ENCODE measurements around the gene TCP11. TPM values are rescaled to one million over a fixed set of nuclear protein-coding genes. Genes with fewer than 3 reads are reported as not detected.
"Not testable (repeated sequence)": the region's sequence is repeated elsewhere in the genome, so short reads cannot be mapped to it uniquely, and the experiment has no call there.

Gene TCP11
- total RNA-seq, 1 experiment from 2014 or later, result not detected

- DNase-seq, H3K27me3 ChIP-seq, H3K4me3 ChIP-seq, H3K36me3 ChIP-seq, H3K9me3 ChIP-seq: not testable (repeated sequence)
Measured at GRCh38 chr6:35138191-35138590, 2.9 kb downstream of the TCP11 start.

GRCh38 chr6:35136185-35136584, 5.0 kb downstream of the TCP11 start:
- no peak for DNase-seq
- Histone ChIP-seq H3K36me3 (no peaks in the 10 kb centered on the region), H3K27me3 (no peaks in the 10 kb centered on the region), H3K9me3 (no peaks in the 10 kb centered on the region), H3K4me3 (no peak overlapping the region)

GRCh38 chr6:35128496-35128895, 12.6 kb downstream of the TCP11 start:
- H3K27me3 ChIP-seq, result no peaks in the 10 kb centered on the region
- DNase-seq, result peak; percentile 70
- no peak overlapping the region for H3K4me3 ChIP-seq
- H3K9me3 ChIP-seq, result no peaks in the 10 kb centered on the region
- H3K36me3 ChIP-seq, result no peaks in the 10 kb centered on the region

GRCh38 chr6:35128042-35128441, 13.1 kb downstream of the TCP11 start:
- Histone ChIP-seq H3K36me3 (no peaks in the 10 kb centered on the region), H3K9me3 (peaks cover 2% of the 10 kb centered on the region), H3K4me3 (no peak overlapping the region), H3K27me3 (no peaks in the 10 kb centered on the region)
- DNase-seq, result no peak

GRCh38 chr6:35124356-35124755, 16.8 kb downstream of the TCP11 start:
- H3K4me3 ChIP-seq, result no peak overlapping the region
- peaks cover 8% of the 10 kb centered on the region for H3K9me3 ChIP-seq
- H3K27me3 ChIP-seq, result no peaks in the 10 kb centered on the region
- H3K36me3 ChIP-seq, result no peaks in the 10 kb centered on the region
- DNase-seq, result no peak

GRCh38 chr6:35120746-35121145, 20.4 kb downstream of the TCP11 start:
- H3K9me3 ChIP-seq, result peaks cover 8% of the 10 kb centered on the region
- DNase-seq, result no peak
- H3K4me3 ChIP-seq, result no peak overlapping the region
- no peaks in the 10 kb centered on the region for H3K27me3 ChIP-seq
- H3K36me3 ChIP-seq, result no peaks in the 10 kb centered on the region

GRCh38 chr6:35108309-35108885, 32.7 kb downstream of the TCP11 start:
- no peak overlapping the region for H3K4me3 ChIP-seq
- H3K27me3 ChIP-seq, result no peaks in the 10 kb centered on the region
- H3K9me3 ChIP-seq, result peaks cover 35% of the 10 kb centered on the region
- DNase-seq, result no peak
- H3K36me3 ChIP-seq, result no peaks in the 10 kb centered on the region

GRCh38 chr6:35107761-35108160, 33.4 kb downstream of the TCP11 start:
- H3K36me3 ChIP-seq, H3K27me3 ChIP-seq, DNase-seq, H3K4me3 ChIP-seq: not testable (repeated sequence)
- peaks cover 34% of the 10 kb centered on the region for H3K9me3 ChIP-seq

GRCh38 chr6:35107208-35107607, 33.9 kb downstream of the TCP11 start:
- not testable (repeated sequence) for H3K27me3 ChIP-seq, DNase-seq, H3K36me3 ChIP-seq, H3K4me3 ChIP-seq
- peaks cover 28% of the 10 kb centered on the region for H3K9me3 ChIP-seq

- not testable (repeated sequence) for DNase-seq, H3K36me3 ChIP-seq, H3K4me3 ChIP-seq, H3K27me3 ChIP-seq
- peaks cover 23% of the 10 kb centered on the region for H3K9me3 ChIP-seq
Measured at GRCh38 chr6:35106061-35106460, 35.1 kb downstream of the TCP11 start.

- Histone ChIP-seq H3K9me3 (peaks cover 23% of the 10 kb centered on the region), H3K36me3 (no peaks in the 10 kb centered on the region), H3K27me3 (no peaks in the 10 kb centered on the region), H3K4me3 (no peak overlapping the region)
- DNase-seq, result no peak
Measured at GRCh38 chr6:35105078-35105477, 36.1 kb downstream of the TCP11 start.

GRCh38 chr6:35099116-35099515, 42.0 kb downstream of the TCP11 start:
- Histone ChIP-seq H3K9me3 (no peaks in the 10 kb centered on the region), H3K4me3 (no peak overlapping the region), H3K36me3 (no peaks in the 10 kb centered on the region), H3K27me3 (no peaks in the 10 kb centered on the region)
- no peak for DNase-seq

- H3K27me3 ChIP-seq, result no peaks in the 10 kb centered on the region
- no peak overlapping the region for H3K4me3 ChIP-seq
- peak; percentile 91 for DNase-seq
- H3K36me3 ChIP-seq, result no peaks in the 10 kb centered on the region
- no peaks in the 10 kb centered on the region for H3K9me3 ChIP-seq
Measured at GRCh38 chr6:35096129-35096862, 44.8 kb downstream of the TCP11 start.

GRCh38 chr6:35094183-35094582, 47.0 kb downstream of the TCP11 start:
- Histone ChIP-seq H3K4me3 (no peak overlapping the region), H3K9me3 (no peaks in the 10 kb centered on the region), H3K27me3 (no peaks in the 10 kb centered on the region), H3K36me3 (peaks cover 4% of the 10 kb centered on the region)
- DNase-seq, result no peak

- Histone ChIP-seq H3K27me3 (no peaks in the 10 kb centered on the region), H3K4me3 (no peak overlapping the region), H3K36me3 (peaks cover 8% of the 10 kb centered on the region), H3K9me3 (no peaks in the 10 kb centered on the region)
- DNase-seq, result no peak
Measured at GRCh38 chr6:35093783-35094182, 47.4 kb downstream of the TCP11 start.

GRCh38 chr6:35093118-35093445, 48.1 kb downstream of the TCP11 start:
- Histone ChIP-seq H3K27me3 (no peaks in the 10 kb centered on the region), H3K4me3 (no peak overlapping the region), H3K9me3 (no peaks in the 10 kb centered on the region), H3K36me3 (peaks cover 13% of the 10 kb centered on the region)
- DNase-seq, result peak; percentile 79

- Histone ChIP-seq H3K27me3 (no peaks in the 10 kb centered on the region), H3K4me3 (no peak overlapping the region), H3K9me3 (no peaks in the 10 kb centered on the region), H3K36me3 (peaks cover 18% of the 10 kb centered on the region)
- peak; percentile 98 for DNase-seq
Measured at GRCh38 chr6:35092362-35093117, 48.6 kb downstream of the TCP11 start.

Data from MG63 (cell line).